ENCODE results near the gene C3orf22.

The C3orf22 gene

GRCh38 chr3:126556637-126557414 lies 1.9 kb downstream of the C3orf22 start:
- DNase-seq = no peak

DNA sequence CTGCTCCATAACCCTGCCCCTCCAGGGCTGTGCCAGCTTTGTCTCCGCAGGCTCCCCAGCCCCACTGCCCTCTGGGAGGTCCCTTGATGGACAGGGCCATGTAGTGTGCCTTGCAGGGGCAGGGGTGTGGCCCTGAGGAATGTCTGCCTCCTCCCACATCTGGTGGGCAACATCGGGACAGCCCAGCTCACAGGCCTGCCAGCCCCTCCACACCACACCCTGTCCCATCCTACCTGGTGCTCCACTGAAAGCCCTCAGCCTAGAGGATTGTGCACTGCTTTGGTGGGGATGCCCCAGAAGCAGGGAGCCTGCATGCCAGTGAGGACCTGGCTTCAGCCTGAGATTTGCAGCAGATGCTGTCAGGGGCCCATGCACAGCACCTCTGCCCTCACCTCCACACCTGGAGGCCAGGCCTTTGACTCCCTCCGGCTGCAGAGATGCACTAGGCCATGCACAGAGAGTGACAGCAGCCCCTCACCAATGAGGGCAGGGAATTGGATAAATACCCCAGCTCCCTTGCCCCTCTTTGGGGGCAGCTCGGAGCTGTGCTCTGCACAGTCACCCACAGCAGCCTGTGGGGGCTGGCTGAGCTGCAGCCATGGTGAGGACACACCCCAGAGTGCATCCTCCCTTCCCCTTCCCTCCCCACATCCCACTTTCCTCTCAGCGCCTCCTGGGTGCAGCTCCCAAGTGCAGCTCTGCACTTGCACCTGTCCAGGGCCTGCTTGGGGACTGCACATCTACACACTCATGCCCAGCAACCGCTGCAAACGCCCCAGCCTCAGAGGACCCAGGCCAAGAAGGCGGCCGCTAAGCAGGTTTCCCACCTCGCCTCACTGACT lies 2.7 kb downstream of the C3orf22 start:
- DNase-seq = no peak

DNA sequence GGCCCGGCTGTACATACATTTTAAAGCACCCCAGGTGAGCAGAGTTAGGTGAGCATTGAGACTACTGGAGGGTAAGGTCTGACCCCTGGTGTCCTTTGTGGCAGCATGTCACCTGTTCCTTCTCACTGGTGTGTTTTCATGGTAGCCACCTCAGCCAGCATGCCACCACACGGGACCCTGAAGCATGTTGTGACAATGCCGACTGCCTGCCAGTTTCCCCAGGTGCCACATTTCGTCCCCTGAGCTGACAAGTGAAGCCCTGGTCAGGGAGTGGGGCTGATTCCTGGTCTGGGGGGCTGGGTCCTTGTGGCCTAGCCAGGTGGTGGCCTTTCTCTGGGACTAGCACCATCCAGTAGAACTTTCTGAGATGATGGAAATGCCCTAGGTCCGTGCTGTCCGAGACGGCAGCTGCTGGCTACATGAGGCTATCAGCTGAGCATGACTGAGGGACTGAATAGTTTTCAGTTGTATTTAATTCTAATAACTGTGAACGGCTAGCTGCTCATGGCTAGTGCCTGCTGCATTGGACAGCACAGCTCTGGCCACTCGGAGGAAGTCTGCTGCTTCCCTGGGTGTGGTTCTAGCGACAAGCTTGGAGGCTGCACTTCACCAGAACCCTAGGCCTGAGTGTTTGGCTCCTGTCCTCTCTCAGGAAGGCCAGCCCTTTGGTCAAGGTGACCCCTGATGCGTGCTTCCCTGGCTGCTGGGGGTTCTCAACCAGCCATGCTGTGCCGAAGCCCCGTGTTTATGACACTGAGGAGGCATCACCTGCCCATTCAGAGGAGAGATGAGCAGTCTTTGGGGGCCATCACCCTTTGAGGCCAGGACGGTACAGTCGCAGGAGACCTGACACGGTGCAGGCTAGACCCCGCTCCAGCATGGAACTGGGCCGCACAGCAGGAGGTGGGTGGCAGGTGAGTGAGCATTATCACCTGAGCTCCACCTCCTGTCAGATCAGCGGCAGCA lies 3.9 kb downstream of the C3orf22 start:
- DNase-seq = no peak

GRCh38 chr3:126553284-126554084 lies 5.2 kb downstream of the C3orf22 start:
- no peak for DNase-seq

- DNase-seq = no peak
Measured at GRCh38 chr3:126552688-126553283, 5.9 kb downstream of the C3orf22 start.

GRCh38 chr3:126551839-126552687 lies 6.7 kb downstream of the C3orf22 start:
- DNase-seq = no peak

DNA sequence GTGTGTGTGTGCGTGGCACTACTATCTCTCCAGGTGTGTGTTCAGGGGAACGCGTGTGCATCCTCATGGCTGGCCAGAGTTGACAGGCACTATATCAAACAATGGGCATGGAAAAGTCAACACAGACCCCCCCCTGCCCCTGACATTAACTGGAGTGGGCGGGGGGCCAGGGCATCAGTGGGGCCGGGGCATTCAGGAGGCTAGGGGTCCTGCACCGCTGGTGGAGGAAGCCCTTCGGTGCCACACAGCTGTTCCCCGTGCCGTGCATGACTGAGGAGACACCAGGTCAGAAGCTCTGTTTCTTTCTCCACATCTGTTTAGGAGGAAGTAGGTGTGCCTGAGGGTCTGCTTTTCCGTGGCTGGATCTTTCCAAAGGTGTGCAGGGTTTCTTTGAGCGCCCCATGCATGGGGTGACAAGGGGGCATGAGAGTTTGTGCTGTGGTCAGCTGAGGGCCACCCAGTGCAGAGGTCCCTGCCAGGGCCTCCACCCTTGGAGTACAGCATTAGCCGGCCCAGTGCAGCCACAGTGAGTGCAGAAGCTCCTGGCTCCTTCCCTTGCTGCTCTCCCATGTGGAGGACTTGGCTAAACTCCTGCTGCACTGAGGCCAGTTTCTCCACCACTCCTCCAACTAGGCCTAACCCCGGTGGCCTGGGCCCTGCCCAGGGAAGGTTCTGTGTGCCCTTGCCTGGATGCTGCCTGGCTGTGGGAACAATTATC lies 7.5 kb downstream of the C3orf22 start:
- DNase-seq = no peak

DNA sequence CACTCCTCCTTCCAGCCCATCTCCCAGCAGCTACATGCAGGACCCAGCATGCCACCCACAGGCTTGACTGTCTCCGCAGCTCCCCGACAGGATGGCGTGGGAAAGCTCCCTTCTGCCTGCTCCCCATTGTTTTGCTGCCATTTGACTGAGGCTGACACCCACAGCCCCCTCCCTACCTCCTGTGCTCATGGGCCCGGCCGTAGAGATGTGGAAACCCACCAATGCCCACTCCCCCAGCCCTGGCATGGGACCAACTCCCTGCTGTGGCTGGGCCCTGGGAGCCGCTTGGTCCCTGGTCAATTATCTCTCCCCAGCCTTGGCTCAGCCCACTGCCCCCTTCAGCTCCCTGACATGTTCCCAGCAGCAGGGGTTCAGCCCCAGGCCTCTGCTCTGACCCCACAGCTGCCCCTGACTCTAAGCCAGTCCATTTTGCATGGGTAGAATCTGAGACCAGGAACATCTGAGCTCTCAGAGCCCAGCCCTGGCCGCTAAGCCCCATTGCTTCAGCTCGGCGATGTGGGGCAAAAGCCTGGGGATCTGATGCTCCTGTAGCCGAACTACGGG lies 8.2 kb downstream of the C3orf22 start:
- DNase-seq = no peak

GRCh38 chr3:126549861-126550487 lies 8.8 kb downstream of the C3orf22 start:
- no peak for DNase-seq

DNA sequence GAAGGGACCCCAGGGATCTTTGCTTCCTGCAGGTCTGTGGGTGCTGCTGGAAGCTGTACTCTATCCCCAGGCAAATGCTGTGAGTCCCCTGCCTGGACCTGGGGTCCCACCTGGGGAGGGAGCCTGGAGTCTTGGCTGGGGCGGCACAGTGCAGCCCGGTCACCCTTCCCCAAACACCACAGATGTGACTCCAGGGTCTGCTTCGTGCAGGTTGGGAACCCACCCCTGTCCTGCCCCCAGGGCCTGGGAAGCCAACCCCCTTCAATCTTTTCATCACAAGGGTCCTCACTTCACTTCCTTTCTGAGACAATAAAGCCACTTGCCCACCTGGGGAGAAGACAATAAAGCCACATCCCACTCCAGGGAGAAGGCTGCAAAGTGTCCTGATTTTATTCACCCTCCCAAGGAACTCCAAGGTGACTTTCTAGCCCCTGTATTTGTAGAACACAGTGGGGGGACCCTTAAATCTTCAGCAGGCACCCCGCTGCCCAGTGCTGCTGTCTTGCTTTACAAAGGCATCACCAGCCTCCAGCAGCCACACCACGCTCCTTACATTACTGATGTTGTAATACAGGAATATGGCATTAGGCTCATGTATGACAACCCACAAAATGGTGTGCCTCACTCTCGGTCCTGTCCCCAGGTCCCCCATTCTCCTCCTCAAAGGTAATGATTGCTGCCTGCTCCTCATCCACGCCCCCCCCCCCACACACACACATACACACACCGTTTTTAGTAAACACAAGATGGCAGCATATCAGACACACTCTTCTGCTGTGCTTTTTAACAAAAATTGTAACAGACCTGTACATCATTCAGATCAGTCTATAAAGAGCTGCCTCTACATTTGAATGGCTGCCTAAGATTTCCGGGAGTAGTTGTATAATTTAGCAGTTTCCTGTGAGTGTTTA lies 9.9 kb downstream of the C3orf22 start:
- no peak for DNase-seq

DNA sequence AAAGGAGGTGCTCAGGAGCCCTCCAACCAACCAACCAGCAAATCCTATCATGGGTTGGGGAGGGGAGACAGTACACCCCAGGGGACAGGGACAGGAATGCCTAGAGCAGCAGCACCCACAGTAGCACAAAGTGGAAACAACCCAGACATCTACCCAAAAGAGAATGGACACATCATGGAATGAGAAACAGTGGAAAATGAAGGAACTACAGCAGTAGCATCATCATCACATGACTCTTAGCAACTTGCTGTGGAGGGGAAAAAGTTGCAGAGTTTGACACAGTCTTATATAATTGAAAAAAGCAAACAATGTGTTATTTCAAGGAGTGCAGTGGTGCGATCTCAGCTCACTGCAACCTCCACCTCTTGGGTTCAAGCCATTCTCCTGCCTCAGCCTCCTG lies 11.0 kb downstream of the C3orf22 start:
- no peak for DNase-seq

- DNase-seq = no peak
Measured at GRCh38 chr3:126546549-126547239, 12.0 kb downstream of the C3orf22 start.

GRCh38 chr3:126546013-126546412 lies 12.7 kb downstream of the C3orf22 start:
- no peak for DNase-seq

DNA sequence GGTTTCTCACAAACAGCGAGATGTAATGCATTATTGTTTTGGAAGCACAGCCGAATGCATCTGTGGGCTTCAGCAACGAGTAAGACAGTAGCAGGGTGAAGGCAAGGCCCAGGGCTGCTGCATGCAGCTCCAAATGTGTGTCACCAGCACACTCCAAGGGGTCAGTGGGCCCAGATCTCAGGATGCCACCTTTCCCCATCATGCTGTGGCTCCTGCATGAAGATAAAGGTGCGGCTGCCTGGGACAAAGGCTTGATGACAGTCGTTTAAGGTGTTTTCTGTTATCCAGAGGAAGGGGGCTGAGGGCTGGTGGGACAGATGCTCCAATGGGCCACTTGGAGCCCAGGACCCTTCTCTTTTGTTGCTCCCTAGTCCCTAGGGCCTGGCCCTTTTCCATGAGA lies 13.2 kb downstream of the C3orf22 start:
- no peak for DNase-seq

- no peak for DNase-seq
Measured at GRCh38 chr3:126544596-126545281, 14.0 kb downstream of the C3orf22 start.

- DNase-seq = no peak
Measured at GRCh38 chr3:126543457-126544061, 15.2 kb downstream of the C3orf22 start.

Data from activated CD4-positive, CD25-positive, alpha-beta regulatory T cell treated with anti-CD3 and anti-CD28 coated beads, Interleukin-2, amount 50 U/mL, for 72 hours (primary cell).